Keratinocyte (primary cell): ENCODE data around the gene MED25. TPM values are rescaled to one million over a fixed set of nuclear protein-coding genes. Genes with fewer than 3 reads are reported as not detected.

Source experiments
- DNase-seq: peaks from one replicate; pipeline ENCODE4 v3.0.0-alpha.2; 2011; ENCODE audit warnings: low read depth, missing footprints, low spot score
- FAIRE-seq: peaks from 2 replicates; lab custom pipeline; 2011; peaks lifted over from hg19 to GRCh38; lab: Jason Lieb, UNC
- H2AFZ ChIP-seq: 2 replicates; pipeline ENCODE4 v1.6.0; 2012; ENCODE audit warnings: low read length, control low read depth, inconsistent platforms; ENCODE audit not compliant: control insufficient read depth
- H3K27ac ChIP-seq: 2 replicates; pipeline ENCODE4 v1.5.1; 2011; ENCODE audit warnings: low read length; ENCODE audit not compliant: control insufficient read depth, insufficient read depth
- H3K27me3 ChIP-seq: 3 replicates; pipeline ENCODE4 v1.6.0; 2011; ENCODE audit warnings: low read length; ENCODE audit not compliant: control insufficient read depth, insufficient read depth; ENCODE audit errors: extremely low read depth
- H3K36me3 ChIP-seq, 2 experiments: 2 replicates in 1 of 2; 3 replicates in 1 of 2; pipeline ENCODE4 v1.5.1; 2011; ENCODE audit warnings: low read length in 2 of 2, mild to moderate bottlenecking in 1 of 2; ENCODE audit not compliant: control insufficient read depth in 2 of 2, insufficient read depth in 2 of 2; ENCODE audit errors: extremely low read depth in 1 of 2
- H3K4me1 ChIP-seq: 3 replicates; pipeline ENCODE4 v1.5.1; 2011; ENCODE audit warnings: low read length; ENCODE audit not compliant: control insufficient read depth, insufficient read depth; ENCODE audit errors: extremely low read depth
- H3K4me2 ChIP-seq: 3 replicates; pipeline ENCODE4 v1.6.0; 2011; ENCODE audit warnings: low read depth, low read length; ENCODE audit not compliant: control insufficient read depth, insufficient read depth; ENCODE audit errors: extremely low read depth
- H3K4me3 ChIP-seq, 3 experiments: fragments of 200-600 bp in 1 of 3; sonication (generic) in 1 of 3; 2 replicates in 2 of 3; 3 replicates in 1 of 3; pipeline ENCODE4 v1.5.1; 2011 to 2016; ENCODE audit warnings: low read length in 3 of 3, mild to moderate bottlenecking in 3 of 3, control low read depth in 2 of 3, inconsistent platforms in 1 of 3, low read depth in 1 of 3, mixed read lengths in 1 of 3, mixed run types in 1 of 3, moderate library complexity in 1 of 3; ENCODE audit not compliant: control insufficient read depth in 2 of 3, insufficient read depth in 2 of 3; ENCODE audit errors: extremely low read depth in 1 of 3
- H3K79me2 ChIP-seq: 2 replicates; pipeline ENCODE4 v1.6.0; 2012; ENCODE audit warnings: low read length; ENCODE audit not compliant: control insufficient read depth, insufficient read depth
- H3K9ac ChIP-seq: 3 replicates; pipeline ENCODE4 v1.6.0; 2011; ENCODE audit warnings: low read length; ENCODE audit not compliant: control insufficient read depth, insufficient read depth; ENCODE audit errors: extremely low read depth
- H3K9me1 ChIP-seq: 3 replicates; pipeline ENCODE4 v1.6.0; 2011; ENCODE audit warnings: low read length; ENCODE audit not compliant: control insufficient read depth, insufficient read depth; ENCODE audit errors: extremely low read depth
- H3K9me3 ChIP-seq: 2 replicates; pipeline ENCODE4 v1.5.1; 2012; ENCODE audit warnings: low read depth, low read length; ENCODE audit not compliant: control insufficient read depth
- H4K20me1 ChIP-seq: 3 replicates; pipeline ENCODE4 v1.6.0; 2011; ENCODE audit warnings: low read length; ENCODE audit not compliant: control insufficient read depth, insufficient read depth; ENCODE audit errors: extremely low read depth
- EZH2 ChIP-seq: IDR thresholded peaks from one replicate; pipeline ENCODE4 v1.6.1; 2012; ENCODE audit warnings: inconsistent platforms, mild to moderate bottlenecking, low read length, moderate library complexity
- dilution Hi-C: fragments of 300-500 bp; cut with MboI; formaldehyde crosslinking; loops from one replicate; pipeline ENCODE4 v1.7.0; 2020; ENCODE audit warnings: low sequenced_read_pairs; ENCODE audit not compliant: extremely low pct_ligation_motif_present
- polyA plus RNA-seq, 5 experiments: library from polyadenylated mRNA; depleted of rRNA in 3 of 5; stranded (reverse) in 3 of 5; stranded (forward) in 1 of 5; unstranded in 1 of 5; fragments of >200 nt; gene quantifications; 1 replicate in 1 of 5; 2 replicates in 3 of 5; 3 replicates in 1 of 5; pipeline versions ENCODE4 v1.2.1 to v1.2.3, GENCODE V29; 2011 to 2012; ENCODE audit warnings: missing spikeins in 2 of 5, low read depth in 1 of 5, low replicate concordance in 1 of 5
- TF ChIP-seq, protein P1 (sequence below), 3 experiments: IDR thresholded peaks in 1 of 3; conservative IDR thresholded peaks in 1 of 3; optimal IDR thresholded peaks in 1 of 3; 2 replicates in 2 of 3; 3 replicates in 1 of 3; pipeline versions ENCODE3 to v1.5.1; 2011; ENCODE audit warnings: low read length in 3 of 3, mild to moderate bottlenecking in 3 of 3, moderate library complexity in 2 of 3, control low read depth in 1 of 3, inconsistent platforms in 1 of 3; ENCODE audit not compliant: insufficient read depth in 2 of 3; ENCODE audit errors: extremely low read depth in 1 of 3

MED25 gene
- polyA plus RNA-seq, 1 donor (not counting 4 experiments of a cell fraction or from before 2014, with no cell fraction given), result 12.5 TPM

DNA sequence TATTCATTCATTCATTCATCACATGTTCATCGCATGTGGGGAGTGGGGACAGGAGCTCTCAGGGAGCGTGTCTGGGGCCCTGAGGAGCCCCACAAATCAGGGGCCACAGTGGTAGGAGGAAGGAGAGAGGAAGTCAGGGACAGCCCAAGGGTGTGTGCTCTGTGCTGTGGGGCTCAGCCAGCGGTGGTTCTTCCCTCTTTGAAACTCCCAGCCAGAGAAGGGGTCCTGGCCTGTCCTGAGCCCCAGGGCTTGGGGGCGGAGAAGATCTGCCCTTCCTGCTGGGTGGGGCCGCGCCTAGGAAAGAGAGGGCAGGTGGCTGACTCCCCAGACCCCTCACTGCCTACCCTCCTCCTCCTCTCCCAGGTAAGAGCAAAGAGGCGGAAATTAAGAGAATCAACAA lies 36.7 kb upstream of the MED25 start:
- Histone ChIP-seq H3K27ac (no peak overlapping the region), H3K9me1 (no peaks in the 10 kb centered on the region), H3K9me3 (no peaks in the 10 kb centered on the region), H3K79me2 (peaks cover 6% of the 10 kb centered on the region), H2AFZ (no peak overlapping the region), H3K27me3 (no peaks in the 10 kb centered on the region), H3K9ac (no peak overlapping the region), H3K4me1 (no peaks in the 10 kb centered on the region), H4K20me1 (peaks cover 4% of the 10 kb centered on the region), H3K4me2 (no peak overlapping the region), H3K36me3 (peaks cover 18 to 21% of the 10 kb centered on the region in 2 experiments), H3K4me3 (no peak overlapping the region)
- DNase-seq (no peak), FAIRE-seq (no peak)
- dilution Hi-C loops, result no loop called here
- no peak for TF ChIP-seq EZH2
- TF ChIP-seq, protein P1, sequence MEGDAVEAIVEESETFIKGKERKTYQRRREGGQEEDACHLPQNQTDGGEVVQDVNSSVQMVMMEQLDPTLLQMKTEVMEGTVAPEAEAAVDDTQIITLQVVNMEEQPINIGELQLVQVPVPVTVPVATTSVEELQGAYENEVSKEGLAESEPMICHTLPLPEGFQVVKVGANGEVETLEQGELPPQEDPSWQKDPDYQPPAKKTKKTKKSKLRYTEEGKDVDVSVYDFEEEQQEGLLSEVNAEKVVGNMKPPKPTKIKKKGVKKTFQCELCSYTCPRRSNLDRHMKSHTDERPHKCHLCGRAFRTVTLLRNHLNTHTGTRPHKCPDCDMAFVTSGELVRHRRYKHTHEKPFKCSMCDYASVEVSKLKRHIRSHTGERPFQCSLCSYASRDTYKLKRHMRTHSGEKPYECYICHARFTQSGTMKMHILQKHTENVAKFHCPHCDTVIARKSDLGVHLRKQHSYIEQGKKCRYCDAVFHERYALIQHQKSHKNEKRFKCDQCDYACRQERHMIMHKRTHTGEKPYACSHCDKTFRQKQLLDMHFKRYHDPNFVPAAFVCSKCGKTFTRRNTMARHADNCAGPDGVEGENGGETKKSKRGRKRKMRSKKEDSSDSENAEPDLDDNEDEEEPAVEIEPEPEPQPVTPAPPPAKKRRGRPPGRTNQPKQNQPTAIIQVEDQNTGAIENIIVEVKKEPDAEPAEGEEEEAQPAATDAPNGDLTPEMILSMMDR (optimal IDR thresholded peaks at IDR 0.05 in 1 of 3, IDR thresholded peaks at IDR 0.05 in 1 of 3, conservative IDR thresholded peaks at IDR 0.05 in 1 of 3; ENCODE audit: extremely low read depth in 1 of 3, insufficient read depth in 2 of 3, low read length in 3 of 3), result no peak

DNA sequence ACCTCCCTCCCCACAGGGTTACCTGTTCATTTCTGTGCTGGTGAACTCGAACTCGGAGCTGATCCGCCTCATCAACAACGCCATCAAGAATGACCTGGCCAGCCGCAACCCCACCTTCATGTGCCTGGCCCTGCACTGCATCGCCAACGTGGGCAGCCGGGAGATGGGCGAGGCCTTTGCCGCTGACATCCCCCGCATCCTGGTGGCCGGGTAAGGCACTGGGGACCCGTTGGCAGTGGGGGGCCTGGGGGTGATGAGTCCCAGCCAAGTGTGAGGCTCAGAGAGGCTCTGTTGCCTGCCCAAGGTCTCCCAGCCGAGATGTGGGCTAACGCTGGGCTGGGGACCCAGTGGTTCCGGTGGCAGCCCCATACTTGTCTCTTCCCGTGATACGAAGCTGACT lies 35.6 kb upstream of the MED25 start:
- no peak overlapping the region for H3K27ac ChIP-seq
- H3K4me3 ChIP-seq, result no peak overlapping the region
- peaks cover 3% of the 10 kb centered on the region for H3K79me2 ChIP-seq
- dilution Hi-C loops, result no loop called here
- no peak overlapping the region for H2AFZ ChIP-seq
- peaks cover 3% of the 10 kb centered on the region for H4K20me1 ChIP-seq
- H3K9ac ChIP-seq, result no peak overlapping the region
- TF ChIP-seq EZH2, result no peak
- TF ChIP-seq, protein P1 (optimal IDR thresholded peaks at IDR 0.05 in 1 of 3, IDR thresholded peaks at IDR 0.05 in 1 of 3, conservative IDR thresholded peaks at IDR 0.05 in 1 of 3; ENCODE audit: extremely low read depth in 1 of 3, insufficient read depth in 2 of 3, low read length in 3 of 3), result no peak
- H3K4me1 ChIP-seq, result no peaks in the 10 kb centered on the region
- no peaks in the 10 kb centered on the region for H3K9me1 ChIP-seq
- no peak for FAIRE-seq
- H3K36me3 ChIP-seq, result peaks cover 18 to 21% of the 10 kb centered on the region in 2 experiments
- no peaks in the 10 kb centered on the region for H3K27me3 ChIP-seq
- no peak for DNase-seq
- H3K4me2 ChIP-seq, result no peak overlapping the region
- H3K9me3 ChIP-seq, result no peaks in the 10 kb centered on the region
